Umbilical cord (tissue), 2 donors: ENCODE data around the gene ILK. TPM values are rescaled to one million over a fixed set of nuclear protein-coding genes. Genes with fewer than 3 reads are reported as not detected.

ENCODE experiments used
- DNase-seq: peaks from one replicate; pipeline ENCODE4 v3.0.0-alpha.2; 2015; ENCODE audit warnings: low spot score
- total RNA-seq: library from RNA; depleted of rRNA; stranded (reverse); fragments of >200 nt; gene quantifications from one replicate; pipeline ENCODE4 v1.2.3, GENCODE V29; 2014; ENCODE audit warnings: low replicate concordance; ENCODE audit not compliant: insufficient read depth

Gene ILK
- total RNA-seq, 1 donor from 2014 or later: 296 TPM

- peak; percentile 98 for DNase-seq
These were observed 3.1 kb downstream of the ILK start for GRCh38 chr11:6606471-6607189.

GRCh38 chr11:6607190-6607795 is 3.7 kb downstream of the ILK start:
- DNase-seq: no peak

- DNase-seq: no peak
These were observed 4.4 kb downstream of the ILK start for GRCh38 chr11:6608011-6608410.

GRCh38 chr11:6608726-6609501 is 5.3 kb downstream of the ILK start:
- no peak for DNase-seq

GRCh38 chr11:6609502-6610015 is 6.0 kb downstream of the ILK start:
- DNase-seq: no peak

- no peak for DNase-seq
These were observed 7.0 kb downstream of the ILK start for GRCh38 chr11:6610591-6610990.

GRCh38 chr11:6611092-6611962 is 7.8 kb downstream of the ILK start:
- peak; percentile 29 for DNase-seq

- DNase-seq: no peak
These were observed 8.3 kb downstream of the ILK start for GRCh38 chr11:6611963-6612212.

- peak; percentile 99 for DNase-seq
These were observed 8.9 kb downstream of the ILK start, which contains the start of gene TAF10 for GRCh38 chr11:6612213-6613041. TAF10 (minus strand) TSS chr11:6612216; CDS start chr11:6612189, 27 bp downstream.

- no peak for DNase-seq
These were observed 9.9 kb downstream of the ILK start for GRCh38 chr11:6613496-6613895.

GRCh38 chr11:6614446-6614845 is 10.9 kb downstream of the ILK start:
- no peak for DNase-seq

- DNase-seq: no peak
These were observed 11.5 kb downstream of the ILK start for GRCh38 chr11:6615046-6615445.

GRCh38 chr11:6615882-6616585 is 12.5 kb downstream of the ILK start:
- DNase-seq: no peak

GRCh38 chr11:6616596-6617250 is 13.1 kb downstream of the ILK start:
- no peak for DNase-seq

GRCh38 chr11:6617315-6617781 is 13.8 kb downstream of the ILK start:
- DNase-seq: no peak

- DNase-seq: peak; percentile 38
These were observed 14.8 kb downstream of the ILK start for GRCh38 chr11:6618117-6619003.

GRCh38 chr11:6619004-6619745 is 15.6 kb downstream of the ILK start, which contains the start of gene TPP1:
TPP1 (minus strand) TSS chr11:6619422; CDS start chr11:6619400, 22 bp downstream.
- DNase-seq: peak; percentile 98

GRCh38 chr11:6620636-6621035 is 17.1 kb downstream of the ILK start:
- no peak for DNase-seq
